IgD-negative memory B cell (primary cell): ENCODE results near the gene AGXT2. TPM values are rescaled to one million over a fixed set of nuclear protein-coding genes. Genes with fewer than 3 reads are reported as not detected.
A peak's percentile ranks its signal among the peaks of the same experiment; 100 is the strongest.

Source experiments
- H3K27ac Mint-ChIP-seq, 3 donors: one replicate each; pipeline ENCODE4 v1.8.0; 2020 to 2022; ENCODE audit warnings: mild to moderate bottlenecking in 3 of 3, mixed read lengths in 3 of 3, moderate library complexity in 1 of 3
- H3K27me3 Mint-ChIP-seq: one replicate; pipeline ENCODE4 v1.8.0; 2021; ENCODE audit warnings: mixed read lengths
- H3K36me3 Mint-ChIP-seq: one replicate; pipeline ENCODE4 v1.8.0; 2020; ENCODE audit warnings: mild to moderate bottlenecking, mixed read lengths
- H3K4me1 Mint-ChIP-seq, 3 donors: one replicate each; pipeline ENCODE4 v1.8.0; 2020 to 2022; ENCODE audit warnings: mixed read lengths in 3 of 3, mild to moderate bottlenecking in 1 of 3
- H3K4me3 Mint-ChIP-seq, 4 donors: one replicate each; pipeline ENCODE4 v1.8.0; 2020 to 2022; ENCODE audit warnings: mild to moderate bottlenecking in 4 of 4, mixed read lengths in 4 of 4, moderate library complexity in 3 of 4
- H3K9me3 Mint-ChIP-seq, 3 donors: one replicate each; pipeline ENCODE4 v1.8.0; 2020 to 2021; ENCODE audit warnings: mixed read lengths in 3 of 3, mild to moderate bottlenecking in 1 of 3
- polyA plus RNA-seq: library from polyadenylated mRNA; unstranded; fragments of 300-500 nt; fragmentation: Illumina TruSeq; gene quantifications from one replicate; pipeline ENCODE4 v1.2.3, GENCODE V29; 2021

Gene AGXT2
- polyA plus RNA-seq: not detected

GRCh38 chr5:35047785-35048404, at the start of gene AGXT2:
AGXT2 (minus strand) TSS chr5:35047949; CDS start chr5:35047892, 57 bp downstream.
- Mint-ChIP-seq H3K4me1 (no peaks in the 10 kb centered on the region), H3K4me3 (no peak within 1 kb of the TSS), H3K27ac (peak within 1 kb of the TSS in 1 of 3 donors; percentile 27), H3K27me3 (peaks cover 8% of the 10 kb centered on the region), H3K9me3 (no peaks in the 10 kb centered on the region), H3K36me3 (peaks cover 2% of the 10 kb centered on the region)

- Mint-ChIP-seq H3K36me3 (no peaks in the 10 kb centered on the region), H3K27ac (no peak overlapping the region), H3K9me3 (no peaks in the 10 kb centered on the region), H3K4me3 (no peak overlapping the region), H3K4me1 (no peaks in the 10 kb centered on the region), H3K27me3 (peaks cover 7% of the 10 kb centered on the region)
Observed at GRCh38 chr5:35096932-35097331, 49.2 kb upstream of the AGXT2 start.

GRCh38 chr5:35096216-35096615, 48.5 kb upstream of the AGXT2 start:
- Mint-ChIP-seq H3K36me3 (no peaks in the 10 kb centered on the region), H3K27ac (no peak overlapping the region), H3K4me1 (no peaks in the 10 kb centered on the region), H3K4me3 (no peak overlapping the region), H3K9me3 (no peaks in the 10 kb centered on the region), H3K27me3 (peaks cover 5% of the 10 kb centered on the region)

GRCh38 chr5:35095366-35095765, 47.6 kb upstream of the AGXT2 start:
- Mint-ChIP-seq H3K27ac (no peak overlapping the region), H3K4me1 (no peaks in the 10 kb centered on the region), H3K4me3 (no peak overlapping the region), H3K27me3 (peaks cover 5% of the 10 kb centered on the region), H3K36me3 (no peaks in the 10 kb centered on the region), H3K9me3 (no peaks in the 10 kb centered on the region)

- Mint-ChIP-seq H3K27ac (no peak overlapping the region), H3K36me3 (no peaks in the 10 kb centered on the region), H3K9me3 (no peaks in the 10 kb centered on the region), H3K4me1 (no peaks in the 10 kb centered on the region), H3K27me3 (peaks cover 5% of the 10 kb centered on the region), H3K4me3 (no peak overlapping the region)
Observed at GRCh38 chr5:35094948-35095347, 47.2 kb upstream of the AGXT2 start.

GRCh38 chr5:35092703-35093102, 45.0 kb upstream of the AGXT2 start:
- no peaks in the 10 kb centered on the region for H3K9me3 Mint-ChIP-seq

GRCh38 chr5:35091704-35092103, 44.0 kb upstream of the AGXT2 start:
- Mint-ChIP-seq H3K36me3 (no peaks in the 10 kb centered on the region), H3K27ac (no peak overlapping the region), H3K9me3 (no peaks in the 10 kb centered on the region), H3K4me1 (no peaks in the 10 kb centered on the region), H3K4me3 (no peak overlapping the region), H3K27me3 (peaks cover 11% of the 10 kb centered on the region)

More at GRCh38 chr5:35092703-35093102, 45.0 kb upstream of the AGXT2 start:
- Mint-ChIP-seq H3K36me3 (no peaks in the 10 kb centered on the region), H3K27ac (no peak overlapping the region), H3K4me1 (no peaks in the 10 kb centered on the region), H3K4me3 (no peak overlapping the region), H3K27me3 (peaks cover 9% of the 10 kb centered on the region)

GRCh38 chr5:35089334-35090314, 41.9 kb upstream of the AGXT2 start:
- Mint-ChIP-seq H3K36me3 (no peaks in the 10 kb centered on the region), H3K4me1 (no peaks in the 10 kb centered on the region), H3K9me3 (no peaks in the 10 kb centered on the region), H3K27ac (no peak overlapping the region), H3K27me3 (peaks cover 9% of the 10 kb centered on the region), H3K4me3 (no peak overlapping the region)

- H3K36me3 Mint-ChIP-seq: no peaks in the 10 kb centered on the region
Observed at GRCh38 chr5:35087991-35088390, 40.2 kb upstream of the AGXT2 start.

GRCh38 chr5:35083150-35083549, 35.4 kb upstream of the AGXT2 start:
- Mint-ChIP-seq H3K4me1 (no peaks in the 10 kb centered on the region), H3K27ac (no peak overlapping the region), H3K4me3 (peak overlapping the region in 1 of 4 donors; percentile 9), H3K36me3 (no peaks in the 10 kb centered on the region), H3K27me3 (peaks cover 4% of the 10 kb centered on the region), H3K9me3 (no peaks in the 10 kb centered on the region)

More at GRCh38 chr5:35087991-35088390, 40.2 kb upstream of the AGXT2 start:
- H3K9me3 Mint-ChIP-seq: no peaks in the 10 kb centered on the region
- no peak overlapping the region for H3K4me3 Mint-ChIP-seq
- no peaks in the 10 kb centered on the region for H3K4me1 Mint-ChIP-seq
- H3K27ac Mint-ChIP-seq: no peak overlapping the region
- peaks cover 7% of the 10 kb centered on the region for H3K27me3 Mint-ChIP-seq

- Mint-ChIP-seq H3K4me3 (no peak overlapping the region), H3K9me3 (no peaks in the 10 kb centered on the region), H3K27me3 (peaks cover 4% of the 10 kb centered on the region), H3K4me1 (no peaks in the 10 kb centered on the region), H3K27ac (no peak overlapping the region), H3K36me3 (no peaks in the 10 kb centered on the region)
Observed at GRCh38 chr5:35082530-35082929, 34.8 kb upstream of the AGXT2 start.

GRCh38 chr5:35081134-35081533, 33.4 kb upstream of the AGXT2 start:
- Mint-ChIP-seq H3K27ac (no peak overlapping the region), H3K27me3 (no peaks in the 10 kb centered on the region)

GRCh38 chr5:35073160-35073559, 25.4 kb upstream of the AGXT2 start:
- H3K4me3 Mint-ChIP-seq: no peak overlapping the region
- no peaks in the 10 kb centered on the region for H3K36me3 Mint-ChIP-seq
- no peak overlapping the region for H3K27ac Mint-ChIP-seq
- peaks cover 0 to 4% (median 0%) of the 10 kb centered on the region in 3 donors for H3K9me3 Mint-ChIP-seq
- H3K4me1 Mint-ChIP-seq: no peaks in the 10 kb centered on the region
- peaks cover 2% of the 10 kb centered on the region for H3K27me3 Mint-ChIP-seq

More at GRCh38 chr5:35081134-35081533, 33.4 kb upstream of the AGXT2 start:
- Mint-ChIP-seq H3K36me3 (no peaks in the 10 kb centered on the region), H3K4me1 (no peaks in the 10 kb centered on the region), H3K4me3 (no peak overlapping the region), H3K9me3 (no peaks in the 10 kb centered on the region)

GRCh38 chr5:35069188-35069587, 21.4 kb upstream of the AGXT2 start:
- H3K4me1 Mint-ChIP-seq: peaks cover 5 to 9% (median 7%) of the 10 kb centered on the region in 3 donors
- peaks cover 0 to 4% (median 0%) of the 10 kb centered on the region in 3 donors for H3K9me3 Mint-ChIP-seq
- no peaks in the 10 kb centered on the region for H3K36me3 Mint-ChIP-seq
- no peak overlapping the region for H3K27ac Mint-ChIP-seq
- H3K4me3 Mint-ChIP-seq: no peak overlapping the region
- peaks cover 2% of the 10 kb centered on the region for H3K27me3 Mint-ChIP-seq

- H3K9me3 Mint-ChIP-seq: peaks cover 0 to 1% (median 0%) of the 10 kb centered on the region in 3 donors
- H3K36me3 Mint-ChIP-seq: no peaks in the 10 kb centered on the region
- H3K4me1 Mint-ChIP-seq: peaks cover 5 to 9% (median 7%) of the 10 kb centered on the region in 3 donors
- no peak overlapping the region for H3K4me3 Mint-ChIP-seq
- H3K27ac Mint-ChIP-seq: no peak overlapping the region
- H3K27me3 Mint-ChIP-seq: peaks cover 2% of the 10 kb centered on the region
Observed at GRCh38 chr5:35067985-35068384, 20.2 kb upstream of the AGXT2 start.
